RPMI7951 (cell line): ENCODE measurements around the gene C1orf198. TPM values are rescaled to one million over a fixed set of nuclear protein-coding genes. Genes with fewer than 3 reads are reported as not detected.

Source experiments
- total RNA-seq: library from RNA; depleted of rRNA; stranded (reverse); fragments of >200 nt; shearing (Covaris generic); gene quantifications from 2 replicates; pipeline ENCODE4 v1.2.3, GENCODE V29; 2014; rRNA removed

Gene C1orf198
- total RNA-seq, 1 experiment from 2014 or later, result 39.2 TPM

Other genes with a start within 250 kb of the C1orf198 start
- 16.5 and 20.3 TPM in 2 replicates for gene COG2, start 226.0 kb downstream of the C1orf198 start, total RNA-seq
- gene AGT, start 154.4 kb downstream of the C1orf198 start, total RNA-seq, result not detected in 2 replicates
- gene CAPN9, start 121.1 kb downstream of the C1orf198 start, total RNA-seq, result 0.12 TPM in 1 of 2 replicates, not detected in the other
- gene TTC13, start 110.3 kb upstream of the C1orf198 start, total RNA-seq, result 9.7 and 10.5 TPM in 2 replicates
- gene ARV1, start 110.6 kb upstream of the C1orf198 start, total RNA-seq, result 29.8 and 38.4 TPM in 2 replicates
- 18.9 and 20.7 TPM in 2 replicates for gene FAM89A, start 171.7 kb upstream of the C1orf198 start, total RNA-seq